Sigmoid colon (tissue), 7 donors: ENCODE data around the gene EIF4G3. TPM values are rescaled to one million over a fixed set of nuclear protein-coding genes. Genes with fewer than 3 reads are reported as not detected.

Experiments used
- DNase-seq: peaks from one replicate; pipeline ENCODE4 v3.0.0-alpha.2; 2019
- H3K27ac ChIP-seq, 4 donors: fragments of 200-600 bp; sonication (generic); one replicate each; pipeline ENCODE4 v1.5.1; 2016 to 2019; ENCODE audit warnings: mild to moderate bottlenecking in 1 of 4
- H3K27me3 ChIP-seq, 3 donors: fragments of 200-600 bp; sonication (generic); one replicate each; pipeline ENCODE4 v1.5.1; 2019; ENCODE audit warnings: mild to moderate bottlenecking in 1 of 3
- H3K36me3 ChIP-seq, 4 donors: fragments of 200-600 bp; sonication (generic); one replicate each; pipeline ENCODE4 v1.5.1; 2016 to 2019
- H3K4me1 ChIP-seq, 4 donors: fragments of 200-600 bp; sonication (generic); one replicate each; pipeline ENCODE4 v1.5.1; 2017 to 2019
- H3K4me3 ChIP-seq, 4 donors: fragments of 200-600 bp; sonication (generic); one replicate each; pipeline ENCODE4 v1.5.1; 2017 to 2019; ENCODE audit warnings: mild to moderate bottlenecking in 2 of 4, moderate library complexity in 1 of 4
- H3K9me3 ChIP-seq, 4 donors: fragments of 200-600 bp in 3 of 4; sonication (generic) in 3 of 4; one replicate each; pipeline versions ENCODE4 v1.5.1 to v1.6.1; 2013 to 2019
- CTCF ChIP-seq, 4 experiments: fragments of 450-650 bp in 3 of 4; fragments of 200-600 bp in 1 of 4; IDR thresholded peaks; one replicate each; pipeline ENCODE4 v1.5.1; 2016 to 2019; ENCODE audit warnings: antibody characterized with exemption in 4 of 4, mild to moderate bottlenecking in 3 of 4, moderate library complexity in 2 of 4
- EP300 ChIP-seq, 4 donors: sonication (generic); formaldehyde crosslinking; IDR thresholded peaks; one replicate each; pipeline ENCODE4 v1.6.1; 2017; ENCODE audit warnings: antibody characterized with exemption in 4 of 4
- POLR2A ChIP-seq, 2 donors: fragments of 450-650 bp; IDR thresholded peaks; one replicate each; pipeline ENCODE4 v1.6.1; 2016; ENCODE audit warnings: antibody characterized with exemption in 2 of 2, mild to moderate bottlenecking in 2 of 2, moderate library complexity in 2 of 2
- POLR2AphosphoS5 ChIP-seq, 4 donors: sonication (generic); formaldehyde crosslinking; IDR thresholded peaks; one replicate each; pipeline ENCODE4 v1.6.1; 2017; ENCODE audit warnings: antibody characterized with exemption in 4 of 4
- WGBS, 2 donors: extraction: QIAGEN DNeasy Blood & Tissue Kit; methylation state at CpG; one replicate each; pipeline ENCODE4 v1.1.7; 2013; 5-methylcytosine and 5-hydroxymethylcytosine counted together
- intact Hi-C: fragments of 100-400 bp; cut with DNase I; formaldehyde crosslinking; loops from one replicate; pipeline ENCODE4 v1.15.1; 2023
- polyA plus RNA-seq, 3 donors: library from polyadenylated mRNA; stranded (reverse); fragments of 200-250 nt; gene quantifications; one replicate each; pipeline ENCODE4 v1.2.3, GENCODE V29; 2013
- total RNA-seq, 4 donors: library from RNA; depleted of rRNA; stranded (reverse); fragments of >200 nt; gene quantifications; one replicate each; pipeline ENCODE4 v1.1.0, GENCODE V29; 2016
- donor health status: healthy with polysubstance abuse.
- donor health status: Bipolar disorder and iron deficiency.
- donor health status: healthy.

Gene EIF4G3
- total and polyA plus RNA-seq, 7 donors = 13.4 to 65.9 (median 33.5) TPM

DNA sequence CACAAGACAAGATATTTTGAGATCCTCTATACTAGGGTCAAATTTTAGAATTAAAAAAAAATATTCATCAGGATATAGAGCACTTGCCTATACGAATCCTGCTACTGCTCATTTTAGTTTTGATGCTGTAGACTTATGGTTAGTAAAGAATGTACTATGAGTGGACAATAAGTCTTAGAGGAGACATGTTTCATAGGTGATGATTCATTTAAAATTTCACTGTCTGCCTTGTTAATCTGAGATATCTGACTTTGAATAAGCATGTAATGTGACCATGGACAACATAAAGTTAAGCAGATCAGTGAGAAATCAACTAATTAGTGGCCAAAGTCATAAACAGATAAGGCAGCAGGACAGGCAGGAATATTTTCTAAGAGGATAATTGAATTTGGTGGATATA lies 282.8 kb downstream of the EIF4G3 start:
- H3K9me3 ChIP-seq = no peaks in the 10 kb centered on the region
- no peak for DNase-seq
- intact Hi-C loops = no loop called here
- H3K4me3 ChIP-seq = no peak overlapping the region
- no peak overlapping the region for H3K27ac ChIP-seq
- H3K27me3 ChIP-seq = no peaks in the 10 kb centered on the region
- 94 to 96% methylated on average over 1 of the region's 1 CpG for WGBS, 2 donors
- TF ChIP-seq EP300 (IDR thresholded peaks at IDR 0.05) (no peak), POLR2AphosphoS5 (IDR thresholded peaks at IDR 0.05) (no peak), CTCF (IDR thresholded peaks at IDR 0.05) (no peak), POLR2A (IDR thresholded peaks at IDR 0.05) (no peak)
- no peaks in the 10 kb centered on the region for H3K4me1 ChIP-seq
- H3K36me3 ChIP-seq = peaks cover 6 to 28% (median 14%) of the 10 kb centered on the region in 4 donors

- H3K27me3 ChIP-seq = no peaks in the 10 kb centered on the region
- TF ChIP-seq POLR2AphosphoS5 (IDR thresholded peaks at IDR 0.05) (no peak), EP300 (IDR thresholded peaks at IDR 0.05) (no peak), POLR2A (IDR thresholded peaks at IDR 0.05) (no peak), CTCF (IDR thresholded peaks at IDR 0.05) (no peak)
- H3K36me3 ChIP-seq = peaks cover 6 to 34% (median 14%) of the 10 kb centered on the region in 4 donors
- H3K4me1 ChIP-seq = no peaks in the 10 kb centered on the region
- 97 to 99% methylated on average over 1 of the region's 1 CpG for WGBS, 2 donors
- no peak for DNase-seq
- H3K9me3 ChIP-seq = no peaks in the 10 kb centered on the region
- intact Hi-C loops = no loop called here
- no peak overlapping the region for H3K27ac ChIP-seq
- H3K4me3 ChIP-seq = no peak overlapping the region
These were observed 285.6 kb downstream of the EIF4G3 start for GRCh38 chr1:20891091-20891490.

DNA sequence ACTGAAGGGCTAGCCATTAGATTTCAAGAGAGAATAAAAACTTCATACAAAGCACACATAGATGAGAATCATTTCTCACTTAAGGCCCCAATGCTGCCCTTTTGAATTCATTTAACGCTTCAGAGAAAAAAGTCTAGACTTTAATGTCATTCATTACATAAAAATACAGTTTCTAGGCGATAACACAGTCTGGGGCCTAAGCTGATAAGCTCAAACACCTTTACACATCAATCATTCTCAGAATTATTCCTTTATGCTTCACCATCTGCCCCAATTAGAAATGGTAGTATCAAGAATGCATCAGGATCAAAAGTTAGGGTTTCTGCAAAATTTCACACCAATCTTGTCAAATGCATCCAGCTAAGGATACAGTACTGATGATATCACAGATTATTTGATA lies 289.5 kb downstream of the EIF4G3 start:
- TF ChIP-seq CTCF (IDR thresholded peaks at IDR 0.05) (no peak), POLR2AphosphoS5 (IDR thresholded peaks at IDR 0.05) (no peak), POLR2A (IDR thresholded peaks at IDR 0.05) (no peak), EP300 (IDR thresholded peaks at IDR 0.05) (no peak)
- peaks cover 4 to 24% (median 5%) of the 10 kb centered on the region in 4 donors for H3K36me3 ChIP-seq
- H3K27me3 ChIP-seq = no peaks in the 10 kb centered on the region
- H3K4me3 ChIP-seq = no peak overlapping the region
- intact Hi-C loops = no loop called here
- 96 to 97% methylated on average over 2 of the region's 2 CpGs for WGBS, 2 donors
- DNase-seq = no peak
- H3K27ac ChIP-seq = no peak overlapping the region
- H3K4me1 ChIP-seq = no peaks in the 10 kb centered on the region
- no peaks in the 10 kb centered on the region for H3K9me3 ChIP-seq

DNA sequence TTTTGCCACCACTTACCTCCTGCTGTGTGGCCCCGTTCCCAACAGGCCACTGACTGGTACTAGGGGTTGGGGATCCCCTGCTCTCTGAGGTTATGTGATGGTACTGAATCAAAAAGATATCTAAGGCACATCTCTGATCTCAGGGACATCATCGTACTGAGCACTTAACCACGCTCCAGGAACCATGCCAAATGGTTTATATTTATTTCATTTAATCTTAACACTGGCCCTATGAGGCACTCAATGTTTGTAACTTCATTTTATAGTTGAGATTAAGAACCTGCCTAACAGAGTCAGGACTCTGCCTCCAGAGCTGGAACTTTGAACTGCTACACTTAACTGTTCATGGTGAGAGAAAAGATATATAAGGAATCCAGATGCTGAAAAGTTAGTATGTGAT lies 291.6 kb downstream of the EIF4G3 start:
- Histone ChIP-seq H3K36me3 (peaks cover 0 to 19% (median 0%) of the 10 kb centered on the region in 4 donors), H3K4me3 (no peak overlapping the region)
- TF ChIP-seq POLR2AphosphoS5 (IDR thresholded peaks at IDR 0.05) (no peak), CTCF (IDR thresholded peaks at IDR 0.05) (no peak), POLR2A (IDR thresholded peaks at IDR 0.05) (no peak), EP300 (IDR thresholded peaks at IDR 0.05) (no peak)

GRCh38 chr1:20884513-20884912 lies 292.2 kb downstream of the EIF4G3 start:
- Histone ChIP-seq H3K27ac (no peak overlapping the region), H3K9me3 (no peaks in the 10 kb centered on the region), H3K36me3 (peaks cover 0 to 21% (median 0%) of the 10 kb centered on the region in 4 donors), H3K27me3 (no peaks in the 10 kb centered on the region), H3K4me1 (no peaks in the 10 kb centered on the region), H3K4me3 (no peak overlapping the region)
- TF ChIP-seq CTCF (IDR thresholded peaks at IDR 0.05) (no peak), POLR2AphosphoS5 (IDR thresholded peaks at IDR 0.05) (no peak), EP300 (IDR thresholded peaks at IDR 0.05) (no peak), POLR2A (IDR thresholded peaks at IDR 0.05) (no peak)
- DNase-seq = no peak
- 88 to 89% methylated on average over 3 of the region's 3 CpGs for WGBS, 2 donors
- intact Hi-C loops = no loop called here

More for the DNA sequence above, 291.6 kb downstream of the EIF4G3 start:
- intact Hi-C loops = no loop called here
- WGBS, 2 donors = 44 to 60% methylated on average over 3 of the region's 3 CpGs
- Histone ChIP-seq H3K27ac (no peak overlapping the region), H3K9me3 (no peaks in the 10 kb centered on the region), H3K27me3 (no peaks in the 10 kb centered on the region), H3K4me1 (no peaks in the 10 kb centered on the region)
- no peak for DNase-seq
